Measurements from ENCODE around the gene RUVBL1. TPM values are rescaled to one million over a fixed set of nuclear protein-coding genes. Genes with fewer than 3 reads are reported as not detected.

RUVBL1 gene
- total and polyA plus RNA-seq, 2 experiments from 2014 or later: 29.7 to 33.5 TPM

- H3K4me1 ChIP-seq (ENCODE audit: insufficient read depth): no peaks in the 10 kb centered on the region
- no peaks in the 10 kb centered on the region for H3K9me3 ChIP-seq (ENCODE audit: low read depth)
- no peaks in the 10 kb centered on the region for H3K27me3 ChIP-seq
- no peaks in the 10 kb centered on the region for H4K20me1 ChIP-seq (ENCODE audit: insufficient read depth, poor library complexity, severe bottlenecking)
- H3K36me3 ChIP-seq (replicated peaks; ENCODE audit: insufficient read depth, low read depth): no peaks in the 10 kb centered on the region
- H3K4me3 ChIP-seq: no peak overlapping the region
- H3K4me2 ChIP-seq: no peak overlapping the region
- no peaks in the 10 kb centered on the region for H3K79me2 ChIP-seq
- WGBS (ENCODE audit: low lambda C conversion rate, missing lambda C conversion rate): 74% methylated on average over 9 of the region's 9 CpGs
- no peaks in the 10 kb centered on the region for H3K9me2 ChIP-seq (replicated peaks; ENCODE audit: insufficient read depth)
- DNase-seq (ENCODE audit: low spot score): no peak
- H2AFZ ChIP-seq: no peak overlapping the region
- TF ChIP-seq EZH2phosphoT487 (IDR thresholded peaks at IDR 0.05; ENCODE audit: low read depth, severe bottlenecking, unreplicated experiment): no peak
- TF ChIP-seq EZH2 (IDR thresholded peaks at IDR 0.05; ENCODE audit: borderline replicate concordance): no peak
- TF ChIP-seq CTCF (IDR thresholded peaks at IDR 0.05; ENCODE audit: poor library complexity): no peak
- no peak overlapping the region for H3K27ac ChIP-seq
Observed at GRCh38 chr3:128083980-128084674, 39.5 kb downstream of the RUVBL1 start.

DNA sequence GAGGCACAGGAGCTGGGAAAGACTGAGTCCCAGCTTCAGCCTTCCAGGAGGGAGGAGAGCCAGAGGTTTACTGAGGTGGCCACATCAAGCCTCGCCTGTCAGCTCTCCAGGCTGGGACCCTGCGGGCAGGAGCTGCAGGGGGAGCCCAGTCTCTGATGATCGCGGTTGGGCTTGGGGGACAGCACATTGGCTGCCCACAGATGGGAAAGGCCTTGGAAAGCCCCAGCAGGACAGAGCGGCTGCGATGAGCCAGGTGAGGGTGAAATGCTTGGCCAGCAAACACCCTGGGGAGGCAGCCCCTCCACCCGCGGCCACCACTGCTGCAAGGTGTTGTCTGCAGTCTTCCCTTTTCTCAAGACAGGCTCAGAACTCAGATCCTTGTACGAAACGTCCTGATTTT, 40.2 kb downstream of the RUVBL1 start:
- Histone ChIP-seq H3K27me3 (no peaks in the 10 kb centered on the region), H3K79me2 (no peaks in the 10 kb centered on the region), H4K20me1 (ENCODE audit: insufficient read depth, poor library complexity, severe bottlenecking) (no peaks in the 10 kb centered on the region), H3K27ac (no peak overlapping the region), H3K4me1 (ENCODE audit: insufficient read depth) (no peaks in the 10 kb centered on the region), H3K36me3 (replicated peaks; ENCODE audit: insufficient read depth, low read depth) (no peaks in the 10 kb centered on the region), H3K4me3 (no peak overlapping the region), H3K9me2 (replicated peaks; ENCODE audit: insufficient read depth) (no peaks in the 10 kb centered on the region), H2AFZ (no peak overlapping the region), H3K4me2 (no peak overlapping the region), H3K9me3 (ENCODE audit: low read depth) (no peaks in the 10 kb centered on the region)
- WGBS (ENCODE audit: low lambda C conversion rate, missing lambda C conversion rate): 89% methylated on average over 10 of the region's 10 CpGs
- no peak for DNase-seq (ENCODE audit: low spot score)
- TF ChIP-seq CTCF (IDR thresholded peaks at IDR 0.05; ENCODE audit: poor library complexity): no peak
- TF ChIP-seq EZH2 (IDR thresholded peaks at IDR 0.05; ENCODE audit: borderline replicate concordance): no peak
- TF ChIP-seq EZH2phosphoT487 (IDR thresholded peaks at IDR 0.05; ENCODE audit: low read depth, severe bottlenecking, unreplicated experiment): no peak

DNA sequence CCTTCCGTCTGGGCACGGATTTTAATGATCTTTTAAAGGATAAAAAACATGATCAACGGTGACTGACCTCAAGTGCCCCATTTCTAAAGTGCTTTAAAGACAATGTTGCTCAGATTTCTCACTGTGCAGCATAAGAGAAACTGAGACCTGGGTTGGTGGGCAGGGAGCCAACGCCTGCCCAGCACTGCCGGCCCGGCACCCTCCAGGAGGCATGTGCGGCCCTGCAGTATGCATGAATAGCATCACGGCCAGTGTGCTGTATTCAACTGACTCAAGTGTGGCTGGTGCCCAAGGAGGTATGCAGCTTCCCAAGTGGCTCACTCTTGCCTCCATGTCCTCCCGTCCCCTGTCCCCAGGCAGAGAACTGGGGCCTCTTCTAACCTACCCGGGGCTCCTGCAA, 41.1 kb downstream of the RUVBL1 start:
- Histone ChIP-seq H3K36me3 (replicated peaks; ENCODE audit: insufficient read depth, low read depth) (no peaks in the 10 kb centered on the region), H3K9me2 (replicated peaks; ENCODE audit: insufficient read depth) (no peaks in the 10 kb centered on the region), H3K4me1 (ENCODE audit: insufficient read depth) (no peaks in the 10 kb centered on the region), H3K4me2 (no peak overlapping the region), H4K20me1 (ENCODE audit: insufficient read depth, poor library complexity, severe bottlenecking) (peaks cover 4% of the 10 kb centered on the region), H3K27ac (no peak overlapping the region), H3K4me3 (no peak overlapping the region), H2AFZ (no peak overlapping the region), H3K79me2 (no peaks in the 10 kb centered on the region), H3K27me3 (no peaks in the 10 kb centered on the region), H3K9me3 (ENCODE audit: low read depth) (no peaks in the 10 kb centered on the region)
- 96% methylated on average over 10 of the region's 10 CpGs for WGBS (ENCODE audit: low lambda C conversion rate, missing lambda C conversion rate)
- DNase-seq (ENCODE audit: low spot score): no peak
- TF ChIP-seq CTCF (IDR thresholded peaks at IDR 0.05; ENCODE audit: poor library complexity) (no peak), EZH2phosphoT487 (IDR thresholded peaks at IDR 0.05; ENCODE audit: low read depth, severe bottlenecking, unreplicated experiment) (no peak), EZH2 (IDR thresholded peaks at IDR 0.05; ENCODE audit: borderline replicate concordance) (no peak)

Measured in hepatocyte (in vitro differentiated cells).